ENCODE data around the gene SPINT2.

DNA sequence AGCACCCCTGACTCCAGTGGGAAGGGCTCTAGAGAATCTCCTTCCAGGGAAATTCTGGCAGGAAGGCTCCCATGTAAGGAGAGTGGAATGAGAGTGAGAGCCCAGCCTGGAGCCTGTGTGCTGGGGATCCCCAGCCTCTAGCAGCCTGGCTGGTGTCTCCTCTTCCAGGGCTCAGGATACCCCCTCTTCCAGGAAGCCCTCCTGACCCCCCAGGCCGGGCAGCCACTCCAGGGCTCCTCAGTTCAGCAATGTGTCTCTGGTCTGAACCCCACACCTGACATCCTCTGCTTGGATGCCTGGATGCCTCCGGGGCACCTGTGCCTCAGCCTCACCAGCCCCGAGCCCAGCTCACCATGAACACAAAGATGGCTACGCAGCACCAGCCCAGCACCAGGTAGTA is 42.7 kb downstream of the SPINT2 start:
- no peak for TF ChIP-seq KDM1A (IDR thresholded peaks at IDR 0.05; ENCODE audit: low read depth)
- TF ChIP-seq GATA3 (IDR thresholded peaks at IDR 0.05; ENCODE audit: borderline replicate concordance): no peak
